ENCODE data around the gene ANKEF1. TPM values are rescaled to one million over a fixed set of nuclear protein-coding genes. Genes with fewer than 3 reads are reported as not detected.
A peak's percentile ranks its signal among the peaks of the same experiment; 100 is the strongest.

Gene ANKEF1
- total RNA-seq, 1 experiment from 2014 or later = 8.3 TPM

GRCh38 chr20:10004900-10005299, 29.9 kb upstream of the ANKEF1 start:
- 0 out of 5 replicates have a peak overlapping the region, but pooled peaks of 1 of the 2 experiments have one; percentile 3 for H3K4me3 Mint-ChIP-seq

More at GRCh38 chr20:10004900-10005299, 29.9 kb upstream of the ANKEF1 start:
- H3K14ac ChIP-seq (ENCODE audit: insufficient read depth, low read length) = no peak overlapping the region
- H3K4me1 Mint-ChIP-seq = peaks cover 17 to 20% of the 10 kb centered on the region in 2 experiments
- H4K20me1 ChIP-seq (ENCODE audit: control insufficient read depth, insufficient read depth, insufficient read length) = no peaks in the 10 kb centered on the region
- no peaks in the 10 kb centered on the region for H3K27me3 ChIP-seq (ENCODE audit: insufficient read depth, low read length)
- H2BK15ac ChIP-seq (ENCODE audit: low read depth, low read length) = no peak overlapping the region
- H3K9me3 Mint-ChIP-seq = no peaks in the 10 kb centered on the region; a peak in 1 of 5 replicates
- H3K4me2 ChIP-seq (ENCODE audit: insufficient read depth, insufficient read length, low read length) = no peak overlapping the region
- H3K36me3 Mint-ChIP-seq (ENCODE audit: insufficient read depth in 1 of 3, low read depth in 3 of 3) = no peaks in the 10 kb centered on the region
- no peak overlapping the region for H2AK5ac ChIP-seq (ENCODE audit: insufficient read length, low read length)
- peak overlapping the region; percentile 31 to 83 (median 59); a peak in 4 of 7 replicates for H3K27ac Mint-ChIP-seq
- H3K9me3 ChIP-seq (ENCODE audit: control insufficient read depth, low read depth, low read length) = no peaks in the 10 kb centered on the region
- no peak overlapping the region for H3K23ac ChIP-seq (ENCODE audit: insufficient read length, low read depth, low read length)
- H3K79me2 ChIP-seq (ENCODE audit: insufficient read depth, low read length) = no peaks in the 10 kb centered on the region
- DNase-seq = no peak
- H3K79me1 ChIP-seq (ENCODE audit: insufficient read depth, low read depth, low read length, poor library complexity, severe bottlenecking) = no peaks in the 10 kb centered on the region
- H4K8ac ChIP-seq (replicated peaks; ENCODE audit: insufficient read length, low read depth, low read length) = no peak overlapping the region
- H2BK20ac ChIP-seq (ENCODE audit: low read depth, low read length, poor library complexity, severe bottlenecking) = no peak overlapping the region
- H3K27me3 Mint-ChIP-seq (ENCODE audit: low read depth) = no peaks in the 10 kb centered on the region
- no peaks in the 10 kb centered on the region for H3K23me2 ChIP-seq (ENCODE audit: insufficient read length, low read depth, low read length, poor library complexity, severe bottlenecking)
- no peak overlapping the region for H2BK12ac ChIP-seq (ENCODE audit: insufficient read length, low read depth, low read length)
- H3K9ac ChIP-seq (ENCODE audit: extremely low read depth, insufficient read length, low read length) = no peak overlapping the region
- H2BK5ac ChIP-seq (ENCODE audit: insufficient read length, low read length) = no peak overlapping the region
- WGBS (ENCODE audit: extremely low coverage, insufficient read length, low lambda C conversion rate) = no CpG with 5 or more reads among the region's 2 CpGs
- H3K56ac ChIP-seq (ENCODE audit: insufficient read length, low read depth, low read length) = no peak overlapping the region
- no peaks in the 10 kb centered on the region for H3K4me1 ChIP-seq (ENCODE audit: insufficient read depth, low read length)
- no peak overlapping the region for H4K91ac ChIP-seq (ENCODE audit: insufficient read length, low read depth, low read length)
- no peak overlapping the region for H2BK120ac ChIP-seq (ENCODE audit: low read depth, low read length, poor library complexity, severe bottlenecking)
- TF ChIP-seq CTCF (conservative IDR thresholded peaks at IDR 0.05) = no peak
- H2AFZ ChIP-seq (ENCODE audit: low read length) = no peak overlapping the region
- no peak overlapping the region for H3K27ac ChIP-seq (ENCODE audit: insufficient read length, low read depth, low read length)
- no peak overlapping the region for H3K18ac ChIP-seq (ENCODE audit: insufficient read length, low read depth, low read length)
- no peak overlapping the region for H4K5ac ChIP-seq (ENCODE audit: insufficient read length, low read depth, low read length)
- no peak overlapping the region for H3K4ac ChIP-seq (ENCODE audit: low read depth, low read length)
- no peak overlapping the region for H3T11ph ChIP-seq (ENCODE audit: low read length)

All from H9 (cell line).